ENCODE measurements around the gene MCU.

GRCh38 chr10:72691863-72692743 lies at the start of gene MCU:
- TF ChIP-seq CTCF (IDR thresholded peaks at IDR 0.05) (no peak), POLR2A (IDR thresholded peaks at IDR 0.05) (peak; percentile 97)
